ENCODE data around the gene MNAT1.

The MNAT1 gene

DNA sequence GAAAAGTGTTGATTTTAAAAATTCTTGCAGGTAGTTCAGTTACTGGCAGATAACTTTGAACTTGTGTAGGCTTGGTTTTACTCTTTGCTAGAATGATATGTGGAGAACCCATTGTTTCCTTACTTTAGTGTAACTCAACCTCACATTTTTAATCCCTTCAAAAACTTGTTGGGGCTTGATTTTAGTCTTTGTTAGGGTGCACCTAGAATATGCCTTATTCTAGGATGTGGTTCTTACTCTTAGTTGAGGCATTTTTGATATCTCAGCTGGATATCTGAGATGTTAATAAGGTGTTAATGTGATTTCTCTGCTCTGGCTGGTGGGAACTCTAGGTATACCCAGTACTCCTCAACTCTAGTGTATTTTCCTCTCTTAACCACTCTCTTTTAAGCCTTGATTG lies 10.0 kb downstream of the MNAT1 start:
- TF ChIP-seq CTCF (IDR thresholded peaks at IDR 0.05; ENCODE audit: low read depth, low read length), result no peak

DNA sequence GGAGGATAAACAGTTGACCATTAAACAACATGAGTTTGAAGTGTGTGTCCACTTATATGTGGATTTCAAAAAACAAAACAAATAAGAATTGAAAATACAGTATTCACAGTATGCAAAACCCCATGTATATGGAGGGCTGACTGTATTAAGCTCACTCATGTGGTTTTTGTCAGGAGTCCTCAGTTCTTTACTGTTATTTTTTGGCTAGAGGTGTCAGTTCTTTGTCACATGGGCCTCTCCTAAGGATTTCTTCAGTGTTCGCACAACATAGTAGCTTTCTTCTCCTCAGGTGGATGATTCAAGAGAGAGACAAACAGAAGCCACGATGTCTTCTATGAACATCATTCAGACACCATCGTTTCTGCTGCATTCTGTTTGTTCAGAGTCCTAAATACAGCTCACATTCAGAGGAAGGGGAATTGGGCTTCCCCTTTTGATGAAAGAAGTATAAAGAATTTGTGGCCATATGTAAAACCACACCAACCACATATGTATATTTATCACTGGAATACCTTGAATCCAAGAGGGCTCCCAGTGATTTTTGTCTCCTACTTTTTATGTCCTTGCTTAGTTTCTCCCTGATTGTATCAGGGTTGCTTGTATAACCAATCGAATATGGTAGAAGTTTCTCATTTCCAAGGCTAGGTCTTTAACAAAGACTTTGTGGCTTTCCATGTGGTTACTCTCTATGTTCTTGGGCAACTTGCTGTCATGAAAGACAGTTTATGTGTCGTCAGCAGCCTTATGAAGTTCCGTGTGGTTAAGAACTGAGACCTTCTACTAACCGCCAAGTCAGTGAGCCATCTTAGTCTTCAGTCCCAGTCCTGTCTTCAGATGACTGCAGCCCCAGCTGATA lies 18.9 kb downstream of the MNAT1 start:
- DNase-seq (ENCODE audit: extremely low read depth, low read depth), result no peak
- no peak for TF ChIP-seq CTCF (IDR thresholded peaks at IDR 0.05; ENCODE audit: low read depth, low read length)

More for the DNA sequence above, 10.0 kb downstream of the MNAT1 start:
- no peak for DNase-seq (ENCODE audit: extremely low read depth, low read depth)

DNA sequence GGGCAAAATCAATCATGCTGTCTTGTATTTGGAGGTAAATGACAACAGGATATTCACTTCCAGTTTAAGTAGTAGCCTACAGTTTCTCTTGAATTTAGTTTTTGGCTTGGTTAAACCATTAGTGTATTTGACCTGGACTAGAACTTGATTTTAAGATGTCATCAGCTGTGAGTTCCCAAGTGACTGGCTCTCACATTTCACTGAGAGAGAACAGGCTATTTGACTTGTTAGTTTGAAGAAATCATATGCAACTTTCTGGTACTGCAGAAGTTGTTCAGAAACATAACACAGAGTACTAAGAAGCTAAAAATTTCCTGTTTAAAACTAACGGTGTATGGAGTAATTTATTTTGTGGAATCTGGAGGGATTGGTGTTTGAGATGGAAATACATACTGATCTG lies 22.3 kb downstream of the MNAT1 start:
- no peak for TF ChIP-seq CTCF (IDR thresholded peaks at IDR 0.05; ENCODE audit: low read depth, low read length)
- DNase-seq (ENCODE audit: extremely low read depth, low read depth), result no peak

DNA sequence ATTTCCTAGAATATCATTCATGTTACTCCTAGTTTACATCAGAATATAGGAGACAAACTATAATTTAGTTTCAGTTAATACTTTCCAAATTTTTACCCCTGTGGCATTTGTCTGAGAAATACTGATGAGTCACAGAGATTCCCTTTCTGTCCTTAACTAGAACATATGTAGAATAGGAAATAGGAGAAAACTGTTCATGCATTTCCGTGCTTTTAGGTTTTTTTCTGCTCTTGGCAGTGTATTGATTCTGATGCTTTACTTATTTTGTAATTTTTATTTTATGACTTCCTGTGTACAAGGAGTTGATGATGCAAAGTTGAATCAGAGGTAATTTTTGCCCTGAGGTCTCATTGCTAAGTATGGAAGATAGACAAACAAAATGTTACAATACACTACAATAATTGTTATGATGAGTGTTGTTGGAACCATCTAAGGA lies 23.0 kb downstream of the MNAT1 start:
- no peak for TF ChIP-seq CTCF (IDR thresholded peaks at IDR 0.05; ENCODE audit: low read depth, low read length)
- peak; percentile 48 for DNase-seq (ENCODE audit: extremely low read depth, low read depth)

DNA sequence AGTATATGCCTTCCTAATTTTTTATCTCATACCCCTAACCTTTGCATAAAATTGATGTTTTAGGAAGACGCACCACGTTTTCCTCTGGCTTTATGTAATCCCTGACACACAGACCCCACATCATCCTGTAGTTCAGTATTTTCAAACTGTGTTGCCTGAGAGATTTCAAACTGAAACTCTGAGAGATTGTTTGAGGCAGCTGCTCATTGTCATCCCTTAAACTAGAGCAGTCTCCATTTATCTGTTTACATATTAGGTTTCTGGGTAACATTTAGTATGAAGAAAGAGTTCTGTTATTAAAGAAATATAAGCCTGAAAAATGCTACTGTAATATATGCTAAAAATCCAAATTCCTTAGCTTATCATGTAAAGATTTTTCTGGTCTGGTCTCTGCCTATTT lies 24.3 kb downstream of the MNAT1 start:
- DNase-seq (ENCODE audit: extremely low read depth, low read depth), result no peak
- TF ChIP-seq CTCF (IDR thresholded peaks at IDR 0.05; ENCODE audit: low read depth, low read length), result no peak

DNA sequence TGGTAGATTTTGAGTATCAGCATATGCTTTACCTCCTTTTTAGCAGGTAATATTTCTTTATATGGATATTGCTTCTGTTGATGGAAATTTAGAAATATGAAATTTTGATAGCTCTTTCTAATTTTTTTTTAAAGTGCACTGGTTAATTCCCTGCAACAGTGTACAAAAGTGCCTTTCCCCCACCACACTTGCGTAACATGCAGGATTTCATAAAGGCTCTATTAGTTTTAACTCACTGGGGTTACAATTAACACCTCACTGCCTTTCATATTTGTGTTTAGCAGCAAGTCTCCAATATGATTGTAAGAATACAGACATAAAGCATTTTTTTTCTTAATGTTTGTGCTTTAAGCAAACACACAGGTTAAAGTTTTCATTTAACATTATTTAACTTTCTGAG lies 25.6 kb downstream of the MNAT1 start:
- no peak for DNase-seq (ENCODE audit: extremely low read depth, low read depth)
- TF ChIP-seq CTCF (IDR thresholded peaks at IDR 0.05; ENCODE audit: low read depth, low read length), result no peak

- DNase-seq (ENCODE audit: extremely low read depth, low read depth), result no peak
- TF ChIP-seq CTCF (IDR thresholded peaks at IDR 0.05; ENCODE audit: low read depth, low read length), result no peak
Observed at GRCh38 chr14:60760644-60761364, 26.2 kb downstream of the MNAT1 start.

Data from AG09319 (cell line).